Fibroblast of skin of left biceps (primary cell): Measurements from ENCODE around the gene CD58.
A peak's percentile ranks its signal among the peaks of the same experiment; 100 is the strongest.
"Not testable (repeated sequence)": the region's sequence is repeated elsewhere in the genome, so short reads cannot be mapped to it uniquely, and the experiment has no call there.

ENCODE experiments used
- DNase-seq, 2 experiments: peaks; one replicate each; pipeline ENCODE4 v3.0.0-alpha.2; 2013; ENCODE audit warnings: low read depth in 2 of 2

The CD58 gene, protein sequence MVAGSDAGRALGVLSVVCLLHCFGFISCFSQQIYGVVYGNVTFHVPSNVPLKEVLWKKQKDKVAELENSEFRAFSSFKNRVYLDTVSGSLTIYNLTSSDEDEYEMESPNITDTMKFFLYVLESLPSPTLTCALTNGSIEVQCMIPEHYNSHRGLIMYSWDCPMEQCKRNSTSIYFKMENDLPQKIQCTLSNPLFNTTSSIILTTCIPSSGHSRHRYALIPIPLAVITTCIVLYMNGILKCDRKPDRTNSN

DNA sequence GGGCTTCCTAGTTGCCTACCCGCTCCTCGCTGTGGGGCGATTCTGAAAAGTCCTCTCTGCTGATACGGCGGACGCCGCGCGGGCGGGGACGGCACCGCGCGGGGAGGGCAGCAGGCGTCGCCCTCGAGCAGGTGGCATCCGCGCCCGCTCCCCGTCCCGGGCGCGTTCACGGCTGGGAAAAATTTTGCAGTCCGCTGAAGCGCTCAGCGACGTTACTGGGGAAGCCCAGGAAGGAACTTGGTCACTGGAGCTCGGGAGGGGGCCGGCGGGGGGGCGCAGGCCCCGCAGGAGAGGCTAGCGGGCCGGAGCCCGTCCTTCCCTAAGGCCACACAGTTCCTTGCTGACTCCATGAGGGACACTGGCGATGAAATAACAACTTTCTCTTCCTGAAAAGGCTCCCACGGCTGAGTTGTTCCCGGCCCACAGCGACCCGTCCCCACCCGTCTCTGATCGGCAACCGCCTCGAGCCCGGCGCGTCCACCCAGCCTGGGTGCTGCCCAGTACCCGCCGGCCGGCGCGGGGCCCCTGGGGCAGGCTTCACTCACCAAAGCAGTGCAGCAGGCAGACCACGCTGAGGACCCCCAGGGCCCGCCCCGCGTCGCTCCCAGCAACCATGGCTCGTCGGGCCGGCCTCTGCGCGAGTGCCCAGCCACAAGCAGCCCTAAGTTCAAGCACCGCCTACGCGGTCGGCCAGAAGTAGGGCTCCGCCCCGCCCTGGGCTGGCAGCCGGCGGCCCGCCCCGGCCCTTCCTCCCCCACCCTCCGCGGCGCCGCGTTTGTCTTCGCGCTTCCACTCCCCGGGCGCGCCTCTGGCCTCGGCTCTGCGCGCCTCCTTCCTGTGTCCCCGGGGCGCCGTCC, at the start of gene CD58:
Gene CD58, minus strand, starts transcription at position 669 of the 857 bp plus-strand sequence. Its CDS starts 54 bp downstream, at position 615.
- DNase-seq, result peak in 1 of 2 experiments; percentile 30

DNA sequence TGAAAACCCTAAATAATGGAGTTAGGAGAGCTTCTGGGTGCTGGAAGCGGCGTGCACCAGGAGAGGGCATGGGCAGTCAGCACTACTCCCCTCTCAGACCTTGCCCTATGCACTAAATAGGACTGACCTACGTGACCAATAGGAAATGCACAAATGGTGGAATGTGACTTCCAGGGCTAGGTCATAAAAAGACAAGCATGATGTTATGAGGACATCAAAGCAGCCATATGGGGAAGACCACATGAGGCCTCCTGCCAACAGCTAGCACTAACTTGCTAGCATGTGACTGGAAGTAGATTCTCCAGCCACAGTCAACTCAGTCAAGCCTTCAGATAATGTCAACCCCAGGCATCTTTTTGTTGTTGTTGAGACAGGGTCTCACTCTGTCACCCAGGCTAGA, 49.6 kb upstream of the CD58 start:
- not testable (repeated sequence) for DNase-seq

DNA sequence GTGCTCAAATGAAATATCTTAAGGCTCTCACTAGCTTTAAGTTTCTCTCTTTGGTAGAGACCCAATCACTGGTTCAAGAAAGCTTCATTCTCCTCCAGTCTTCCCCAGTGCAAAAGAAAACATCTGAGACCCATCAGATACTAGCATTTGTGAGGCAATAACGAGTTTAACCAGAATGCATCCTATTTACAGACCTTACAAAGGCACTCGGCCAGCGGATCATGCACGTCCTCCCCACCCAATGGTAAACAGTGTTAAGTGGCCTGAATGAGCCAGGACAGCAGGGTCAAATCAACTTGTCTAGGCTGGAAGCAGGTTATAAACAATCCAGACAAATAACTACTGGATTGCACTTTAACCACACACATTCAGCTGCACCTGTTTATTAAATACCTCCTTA, 48.3 kb upstream of the CD58 start:
- not testable (repeated sequence) for DNase-seq

DNA sequence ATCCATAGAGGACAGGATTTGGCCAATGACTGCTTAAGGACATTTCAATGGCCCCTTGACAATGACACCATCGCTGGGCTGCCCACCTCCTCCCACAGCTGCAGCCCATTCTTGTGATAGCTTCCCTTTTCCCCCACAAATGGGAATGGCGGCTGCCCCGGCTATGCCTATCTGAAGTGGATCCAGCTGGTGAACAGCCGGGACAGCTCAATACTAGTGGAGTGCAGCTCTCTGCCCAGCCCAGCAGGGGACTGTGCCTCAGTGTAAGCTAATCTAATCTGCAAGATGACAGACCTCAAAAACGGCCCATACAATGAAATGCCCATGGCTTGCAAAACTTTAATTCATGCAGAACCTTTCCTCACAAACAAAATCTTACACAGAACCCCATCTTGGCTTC, 47.0 kb upstream of the CD58 start:
- DNase-seq, result not testable (repeated sequence)

DNA sequence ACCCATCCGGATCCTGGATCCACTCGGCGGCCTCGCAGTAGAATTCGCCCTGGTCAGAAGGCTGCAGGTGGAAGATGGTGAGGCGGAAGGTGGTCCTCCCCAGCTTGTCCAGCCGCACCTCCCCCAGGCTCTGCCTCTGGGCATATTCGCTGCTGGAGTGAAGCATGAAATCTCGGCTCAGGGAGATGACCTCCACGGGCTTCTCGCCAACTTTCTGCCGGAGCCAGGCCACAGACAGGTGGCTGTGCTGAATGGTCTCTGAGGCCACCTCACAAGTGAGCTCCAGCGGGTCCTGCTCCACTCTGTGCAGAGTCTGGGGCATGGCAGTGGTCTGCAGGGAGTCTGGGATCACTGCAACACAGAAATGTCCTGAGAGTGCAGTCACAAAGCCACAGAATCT, 43.0 kb upstream of the CD58 start:
- not testable (repeated sequence) for DNase-seq

DNA sequence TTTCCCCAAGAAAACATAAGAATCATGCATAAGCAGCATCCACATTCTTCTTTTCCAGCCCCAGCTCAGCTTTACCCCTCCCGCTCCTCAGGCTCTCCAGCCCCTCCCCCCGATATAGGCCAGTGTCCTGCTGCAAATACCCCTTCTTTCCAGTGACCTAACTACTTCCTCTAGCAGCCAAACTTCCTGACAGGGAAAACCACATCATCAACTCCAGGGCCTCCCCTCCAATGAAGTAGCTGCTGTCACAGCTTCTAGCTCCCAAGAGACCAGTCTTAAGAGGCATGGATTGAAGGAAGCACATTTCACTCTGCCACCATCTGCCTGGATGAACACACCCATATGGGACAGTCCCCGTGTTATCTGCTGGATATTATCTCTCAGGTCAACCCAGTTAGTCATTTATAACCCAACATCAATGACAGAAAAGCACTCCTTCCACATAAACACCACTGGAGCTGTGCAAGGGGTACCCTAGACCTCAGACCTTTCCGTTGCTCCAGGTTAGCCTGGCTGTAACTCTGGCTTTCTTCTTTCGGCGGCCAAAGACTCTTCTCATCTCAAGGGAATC, 39.1 kb upstream of the CD58 start:
- DNase-seq, result not testable (repeated sequence)

DNA sequence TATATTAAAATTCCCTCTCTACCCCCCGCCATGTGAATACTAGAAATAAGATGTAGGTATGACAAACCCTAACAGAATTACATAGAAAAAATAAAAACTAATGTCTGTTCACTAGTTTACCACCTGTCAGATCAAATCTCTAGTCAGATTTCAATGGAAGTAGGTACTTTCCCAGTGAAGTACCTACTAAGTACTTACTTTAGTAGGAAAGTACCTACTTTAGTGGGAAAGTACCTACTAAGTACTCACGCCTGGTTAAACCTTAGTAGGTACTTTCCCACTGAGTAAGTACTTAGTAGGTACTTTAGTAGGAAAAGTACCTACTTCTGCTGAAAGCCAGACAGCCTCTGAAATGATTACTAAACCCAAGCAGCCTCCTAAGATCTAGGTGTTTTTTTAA, 38.0 kb upstream of the CD58 start:
- DNase-seq, result not testable (repeated sequence)

DNA sequence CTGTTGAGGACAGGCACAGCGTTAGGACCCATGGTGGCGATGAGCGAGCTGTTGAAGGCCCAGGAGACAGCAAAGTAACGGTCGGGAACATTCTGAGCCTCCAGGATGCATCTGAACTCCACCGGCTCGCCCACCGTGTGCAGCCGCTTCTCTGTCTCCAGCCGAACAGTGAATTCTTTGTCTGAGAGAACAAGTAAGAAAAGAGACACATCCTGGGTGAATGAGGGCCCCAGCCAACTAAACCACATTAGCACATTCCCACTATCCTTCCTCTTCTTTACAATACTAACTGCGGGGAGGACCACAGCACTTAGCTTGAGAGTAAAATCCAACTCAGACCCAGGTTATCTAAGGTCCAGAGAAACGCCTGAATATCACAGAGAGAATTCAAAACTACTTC, 37.3 kb upstream of the CD58 start:
- DNase-seq, result not testable (repeated sequence)

DNA sequence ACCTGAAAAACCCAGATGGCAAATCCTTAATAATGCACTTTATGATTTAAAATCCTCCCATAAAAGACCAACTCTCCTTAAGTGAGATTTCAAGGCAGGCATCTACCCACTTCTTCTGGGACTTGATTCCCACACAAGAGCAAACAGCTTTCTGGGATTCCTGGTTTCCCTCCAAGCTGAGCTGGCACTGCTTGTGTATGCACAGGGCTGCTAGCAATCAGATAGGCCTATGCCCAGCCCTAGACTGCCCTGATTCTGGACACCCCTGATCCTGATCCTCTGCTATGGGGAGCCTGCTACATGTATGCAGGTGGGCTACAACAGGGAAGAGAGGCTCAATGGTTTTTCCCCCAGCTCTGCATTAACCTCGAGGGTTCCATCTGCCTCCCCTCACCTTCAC, 36.6 kb upstream of the CD58 start:
- DNase-seq, result not testable (repeated sequence)

DNA sequence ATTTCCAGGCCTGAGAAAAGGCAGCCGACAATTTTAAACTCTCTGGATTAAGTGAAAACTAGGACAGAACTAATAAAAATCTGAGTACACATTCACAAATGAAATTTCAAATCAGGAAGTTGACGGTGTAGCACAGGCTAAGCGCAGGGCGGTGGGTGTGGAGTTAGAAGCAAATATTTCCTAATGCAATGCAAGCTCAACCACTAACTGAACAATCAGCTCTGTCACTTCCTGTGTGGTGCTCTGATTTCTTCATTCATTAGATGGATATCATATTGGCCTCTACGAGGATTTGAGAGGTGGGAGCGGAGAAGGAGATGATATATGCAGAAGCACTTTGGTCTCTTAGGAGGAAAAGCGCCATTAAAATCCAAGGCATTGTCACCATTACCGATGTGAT, 35.2 kb upstream of the CD58 start:
- DNase-seq, result not testable (repeated sequence)

DNA sequence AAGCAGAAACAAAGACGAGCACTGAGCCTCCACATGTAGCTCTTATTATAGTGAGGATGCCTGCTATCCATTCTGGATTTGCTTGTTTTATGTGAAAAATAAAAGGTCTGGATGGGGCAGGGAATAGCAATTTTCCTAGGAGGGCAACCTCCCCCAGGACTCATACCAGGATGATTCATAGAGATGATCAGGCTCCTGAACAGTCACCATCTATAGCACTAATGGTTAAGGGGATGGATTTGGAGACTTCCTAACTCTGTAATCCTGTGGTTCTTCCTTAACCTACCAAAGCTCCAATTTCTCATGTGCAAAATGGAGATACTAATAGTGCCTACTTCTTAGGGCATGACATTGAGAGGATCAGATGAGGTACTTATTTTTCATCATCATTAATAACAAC, 34.5 kb upstream of the CD58 start:
- no peak for DNase-seq

DNA sequence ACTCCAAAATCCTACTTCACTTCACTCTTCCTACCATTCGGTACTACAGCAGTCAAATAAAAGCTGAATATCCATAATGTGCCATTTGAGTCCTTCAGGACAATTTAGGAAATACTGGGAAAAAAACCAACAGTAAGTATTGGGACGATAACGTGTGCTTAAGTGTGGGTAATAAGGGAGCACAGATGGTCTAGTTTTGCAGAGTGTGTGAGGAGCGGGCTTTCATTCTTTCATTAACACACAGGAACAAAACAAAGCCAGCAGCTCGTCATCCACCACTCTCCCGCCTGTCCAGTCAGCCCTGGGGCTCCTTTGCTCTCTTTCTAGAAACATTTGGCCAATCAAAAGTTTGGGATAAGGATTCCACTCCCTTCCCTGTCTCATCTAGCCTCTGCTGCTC, 33.6 kb upstream of the CD58 start:
- not testable (repeated sequence) for DNase-seq

DNA sequence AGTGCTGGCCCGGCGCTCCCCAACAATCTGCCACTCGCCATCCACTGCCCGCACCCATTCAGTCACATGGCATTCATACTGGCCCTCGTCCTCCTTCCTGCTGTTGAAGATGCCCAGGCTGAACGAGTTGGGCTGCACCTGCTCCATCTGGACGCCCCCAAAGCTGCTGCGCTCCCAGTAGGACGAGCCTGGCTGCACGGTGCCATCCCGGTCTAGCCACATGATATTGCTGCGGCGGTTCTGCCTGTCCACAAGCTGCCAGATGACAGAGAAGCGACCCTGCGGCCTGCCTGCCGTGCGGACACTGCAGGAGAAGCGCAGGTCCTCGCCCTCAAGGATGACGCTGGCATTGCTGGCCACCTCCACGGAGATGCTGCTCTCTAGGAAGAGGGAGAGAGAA, 32.8 kb upstream of the CD58 start:
- DNase-seq, result not testable (repeated sequence)

DNA sequence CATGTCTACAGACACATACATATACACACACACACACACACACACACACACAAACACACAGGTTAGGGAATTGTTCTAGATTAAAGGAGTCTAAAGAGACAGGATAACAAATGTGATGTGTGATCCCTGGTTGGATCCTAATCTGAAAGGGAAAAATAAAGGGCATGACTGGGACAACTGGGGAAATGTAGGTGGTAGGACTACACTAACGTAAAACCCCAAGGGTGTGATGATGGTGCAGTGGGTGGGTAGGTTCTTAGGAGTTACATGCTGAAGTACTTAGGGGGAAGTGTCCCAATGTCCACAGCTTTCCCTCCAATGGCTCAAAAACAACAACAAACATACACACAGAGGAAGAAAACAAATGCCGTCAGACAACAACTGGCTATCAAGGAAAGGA, 28.5 kb upstream of the CD58 start:
- not testable (repeated sequence) for DNase-seq

DNA sequence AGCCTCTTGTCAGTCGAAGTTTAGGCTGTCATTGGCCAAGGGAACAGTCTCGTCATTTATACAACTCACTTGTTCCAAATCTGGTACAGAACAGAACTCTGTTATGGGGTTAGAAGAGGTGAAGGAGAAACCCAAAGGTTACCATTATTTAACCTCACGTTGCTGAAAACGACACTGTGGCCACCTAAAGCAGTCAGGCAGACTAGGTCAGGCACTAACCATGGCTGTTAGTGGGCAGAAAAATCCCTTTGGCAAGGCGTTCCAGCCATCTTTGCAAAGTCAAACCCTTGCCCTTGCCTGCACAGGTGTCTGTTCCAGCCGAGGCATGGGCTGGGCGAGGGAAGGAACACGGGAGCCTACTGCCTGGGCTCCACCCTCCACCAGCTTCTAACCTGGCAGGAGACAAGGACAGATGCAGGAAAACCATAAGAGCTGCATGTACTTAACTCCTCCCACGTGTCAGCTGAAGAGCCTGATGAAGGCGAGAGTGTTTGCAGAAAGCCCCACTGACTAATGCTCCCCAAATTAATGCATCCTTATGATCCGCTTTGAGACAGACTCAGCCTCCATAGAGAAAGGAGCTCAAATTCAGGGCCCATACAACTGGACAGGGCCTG, 27.7 kb upstream of the CD58 start:
- DNase-seq, result not testable (repeated sequence)

DNA sequence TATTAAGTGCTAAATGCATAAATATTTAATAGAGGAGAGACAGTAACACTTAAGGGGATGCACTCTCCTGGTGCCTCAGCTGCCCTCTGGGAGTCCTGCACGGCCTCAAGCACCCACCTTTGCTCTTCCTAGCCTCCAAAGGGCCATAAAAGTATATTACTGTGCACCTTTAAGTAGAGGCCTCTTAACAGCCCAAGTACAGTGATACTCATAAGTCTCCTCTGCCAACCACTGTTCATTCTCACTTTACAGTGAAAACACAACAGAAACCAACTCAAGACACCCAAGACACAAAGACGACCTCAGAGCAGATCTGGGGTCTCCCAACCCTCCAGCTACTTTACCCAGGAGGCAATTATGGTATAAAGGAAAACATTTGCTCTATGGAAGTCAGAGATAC, 26.6 kb upstream of the CD58 start:
- not testable (repeated sequence) for DNase-seq

DNA sequence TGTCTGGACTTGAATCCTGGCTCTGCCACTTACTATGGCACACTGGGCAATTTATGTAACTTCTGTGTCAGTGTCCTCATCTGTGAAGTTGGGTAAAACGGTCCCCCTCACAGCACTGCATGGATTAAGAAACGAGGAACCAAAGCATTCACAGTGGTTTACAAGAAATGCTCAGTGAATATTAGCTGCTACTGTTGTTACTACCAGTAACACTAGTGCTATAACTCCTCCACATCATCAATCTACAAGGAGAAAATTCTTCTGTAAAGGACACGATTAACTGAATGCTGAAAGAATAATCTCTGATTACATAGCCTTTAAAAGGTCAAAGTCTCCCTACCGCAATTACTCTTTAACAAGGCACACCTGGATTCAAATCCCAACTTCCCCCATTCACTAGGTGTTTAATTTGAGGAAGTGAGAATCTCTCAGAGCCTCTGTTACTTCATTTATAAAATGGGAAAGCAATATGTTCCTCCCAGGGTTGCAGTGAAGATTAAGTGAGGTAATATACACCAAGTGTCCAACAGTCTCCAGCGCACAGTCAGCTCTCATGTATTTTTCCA, 26.0 kb upstream of the CD58 start:
- not testable (repeated sequence) for DNase-seq

DNA sequence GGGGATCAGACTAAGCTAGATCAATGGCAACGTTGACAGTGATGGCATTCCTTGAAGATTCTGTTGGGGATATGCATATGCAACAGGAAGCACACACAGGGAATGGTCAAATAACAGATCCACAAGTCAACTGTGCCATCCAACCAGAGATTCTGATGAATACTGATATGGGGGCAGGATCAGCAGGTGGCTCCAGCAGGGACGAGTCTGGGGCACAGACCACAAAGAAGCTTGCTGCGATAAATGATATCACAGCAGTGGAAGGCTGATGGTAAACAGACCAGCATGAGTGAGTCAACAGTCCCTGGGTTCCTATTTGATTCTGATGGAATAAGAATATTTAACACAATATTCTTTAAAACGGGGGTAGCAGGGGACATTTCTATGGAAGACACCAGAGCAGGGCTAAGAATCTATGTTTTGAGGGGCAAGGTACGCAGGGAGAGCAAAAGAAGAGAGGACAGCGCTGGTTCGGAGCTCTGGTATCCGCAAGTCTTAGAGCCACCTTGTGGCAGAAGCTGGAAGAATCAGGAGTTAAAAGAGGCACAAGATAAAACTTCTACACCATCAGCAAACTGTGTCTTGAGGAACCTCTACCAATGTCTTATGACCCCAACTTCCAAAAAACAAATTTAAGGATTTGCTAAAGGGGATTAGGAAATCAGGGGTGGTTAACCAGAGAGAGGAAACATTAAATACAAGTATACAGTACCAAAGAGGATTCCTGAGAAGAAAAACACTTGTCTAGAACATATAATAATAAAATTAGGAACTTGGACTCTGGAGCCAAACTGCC, 25.3 kb upstream of the CD58 start:
- DNase-seq, result not testable (repeated sequence)

DNA sequence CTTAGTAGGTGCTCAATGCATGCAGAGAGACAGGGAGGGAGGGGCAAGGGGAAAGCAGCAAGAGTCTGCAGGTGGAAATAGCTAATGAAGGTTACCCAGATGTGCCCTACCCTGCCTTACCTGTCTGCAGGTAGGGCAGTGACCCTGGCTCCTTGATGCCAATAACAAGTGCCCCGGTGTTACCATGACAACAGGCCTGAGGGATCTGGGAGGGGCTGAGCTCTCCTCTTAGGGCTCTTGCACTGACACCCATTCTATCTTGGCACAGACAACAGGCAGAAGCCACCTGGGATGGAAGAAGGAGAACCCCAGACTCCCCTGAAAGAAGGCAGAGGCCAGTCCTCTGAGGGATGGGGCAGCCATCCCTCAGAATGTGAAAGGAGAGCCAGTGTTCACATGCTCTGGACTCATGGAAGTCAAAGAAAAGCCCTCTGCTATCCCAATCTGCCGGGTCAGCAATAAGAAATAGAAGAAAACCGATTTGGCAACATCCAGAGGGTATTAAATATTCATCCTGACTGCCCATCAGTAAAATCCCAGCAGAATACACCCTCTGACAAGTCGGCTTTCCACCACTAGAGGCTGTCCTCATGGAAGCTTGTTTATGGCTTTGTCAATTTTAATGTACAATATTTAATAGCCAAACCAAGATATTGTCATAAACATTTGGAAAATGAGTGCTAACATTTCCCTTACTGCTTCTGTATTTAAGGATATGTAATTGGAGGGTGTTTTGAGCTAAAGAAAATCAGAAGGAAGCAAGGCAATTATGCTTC, 24.4 kb upstream of the CD58 start:
- not testable (repeated sequence) for DNase-seq

DNA sequence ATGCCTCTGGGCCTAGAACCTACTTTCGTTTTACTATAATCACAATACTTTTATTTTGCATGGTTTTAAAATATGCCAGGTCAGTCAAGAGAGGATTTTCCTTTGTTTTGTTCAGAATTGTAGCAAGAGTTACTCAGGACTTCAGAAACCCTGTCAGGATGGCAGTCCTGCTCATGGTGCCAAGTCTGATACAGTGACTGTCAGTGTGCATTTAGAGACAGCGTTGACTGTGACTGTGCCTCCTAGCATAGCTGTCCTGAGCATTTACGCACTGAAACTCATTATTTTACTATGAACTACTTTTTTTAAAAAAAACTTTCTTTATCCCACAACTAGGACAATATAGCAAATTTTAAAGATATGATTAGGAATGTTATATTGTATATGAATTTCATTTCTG, 23.2 kb upstream of the CD58 start:
- not testable (repeated sequence) for DNase-seq
